Esophagus muscularis mucosa (tissue), 4 donors: ENCODE measurements around the gene CEACAM1. TPM values are rescaled to one million over a fixed set of nuclear protein-coding genes. Genes with fewer than 3 reads are reported as not detected.

Experiments
- DNase-seq: peaks from one replicate; pipeline ENCODE4 v3.0.0-alpha.2; 2017; ENCODE audit errors: extremely low spot score
- H3K27ac ChIP-seq, 4 donors: fragments of 200-600 bp; sonication (generic); replicated peaks in 1 of 4; 1 replicate in 3 of 4; 2 replicates in 1 of 4; pipeline ENCODE4 v1.5.1; 2016 to 2019; ENCODE audit warnings: mild to moderate bottlenecking in 1 of 4
- H3K27me3 ChIP-seq, 4 donors: fragments of 200-600 bp; sonication (generic); one replicate each; pipeline versions ENCODE4 v1.5.1 to v1.6.0; 2016 to 2019
- H3K36me3 ChIP-seq, 4 donors: fragments of 200-600 bp; sonication (generic); one replicate each; pipeline ENCODE4 v1.5.1; 2016 to 2019
- H3K4me1 ChIP-seq, 4 donors: fragments of 200-600 bp; sonication (generic); one replicate each; pipeline ENCODE4 v1.5.1; 2016 to 2019
- H3K4me3 ChIP-seq, 4 donors: fragments of 200-600 bp; sonication (generic); 1 replicate in 2 of 4; 2 replicates in 2 of 4; pipeline ENCODE4 v1.5.1; 2016 to 2019; ENCODE audit warnings: mild to moderate bottlenecking in 4 of 4, moderate library complexity in 1 of 4
- H3K9me3 ChIP-seq, 4 donors: fragments of 200-600 bp; sonication (generic); 1 replicate in 3 of 4; 2 replicates in 1 of 4; pipeline ENCODE4 v1.5.1; 2016 to 2019
- EP300 ChIP-seq: sonication (generic); formaldehyde crosslinking; IDR thresholded peaks from one replicate; pipeline ENCODE4 v1.6.1; 2017; ENCODE audit warnings: antibody characterized with exemption
- POLR2A ChIP-seq: fragments of 450-650 bp; IDR thresholded peaks from one replicate; pipeline ENCODE4 v1.6.1; 2017; ENCODE audit warnings: antibody characterized with exemption, moderate library complexity, mild to moderate bottlenecking, low read depth
- POLR2AphosphoS5 ChIP-seq, 2 donors: sonication (generic); formaldehyde crosslinking; IDR thresholded peaks; one replicate each; pipeline ENCODE4 v1.6.1; 2017; ENCODE audit warnings: antibody characterized with exemption in 2 of 2
- WGBS: methylation state at CpG from one replicate; pipeline ENCODE4 v1.1.5; 2018; 5-methylcytosine and 5-hydroxymethylcytosine counted together
- intact Hi-C: fragments of 100-400 bp; cut with DNase I; formaldehyde crosslinking; loops from one replicate; pipeline ENCODE4 v1.15.1; 2023
- total RNA-seq, 4 donors: library from RNA; depleted of rRNA; stranded (reverse); fragments of >200 nt; gene quantifications; one replicate each; pipeline versions ENCODE4 v1.1.0 to v1.2.1, GENCODE V29; 2016
- TF ChIP-seq, protein P1 (sequence below), 3 experiments: fragments of 200-600 bp in 2 of 3; fragments of 450-650 bp in 1 of 3; sonication (generic) in 2 of 3; IDR thresholded peaks; one replicate each; pipeline ENCODE4 v1.5.1; 2017 to 2019; ENCODE audit warnings: antibody characterized with exemption in 3 of 3, mild to moderate bottlenecking in 2 of 3, moderate library complexity in 1 of 3

CEACAM1 gene
- total RNA-seq, 4 donors from 2014 or later: 1.2 to 3.1 (median 1.7) TPM

DNA sequence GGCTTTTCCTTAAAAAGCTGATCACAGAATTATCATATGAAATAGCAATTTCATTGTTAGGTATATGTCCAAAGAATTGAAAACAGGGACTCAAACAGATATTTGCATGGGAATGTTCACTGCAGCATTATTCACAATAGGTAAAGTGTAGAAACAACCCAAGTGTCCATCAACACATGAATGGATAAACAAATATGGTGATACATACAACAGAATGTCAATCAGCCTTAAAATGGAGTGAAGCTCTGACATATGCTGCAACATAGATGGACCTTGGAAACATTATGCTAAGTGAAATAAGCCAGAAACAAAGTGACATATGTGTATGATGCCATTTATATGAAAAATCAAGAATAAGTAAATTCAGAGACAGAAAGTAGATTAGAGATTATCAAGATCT is 6.1 kb upstream of the CEACAM1 start:
- no peak overlapping the region for H3K27ac ChIP-seq
- H3K27me3 ChIP-seq: no peaks in the 10 kb centered on the region
- no peaks in the 10 kb centered on the region for H3K4me1 ChIP-seq
- no peak overlapping the region for H3K4me3 ChIP-seq
- no peak for TF ChIP-seq POLR2AphosphoS5 (IDR thresholded peaks at IDR 0.05)
- TF ChIP-seq, protein P1, sequence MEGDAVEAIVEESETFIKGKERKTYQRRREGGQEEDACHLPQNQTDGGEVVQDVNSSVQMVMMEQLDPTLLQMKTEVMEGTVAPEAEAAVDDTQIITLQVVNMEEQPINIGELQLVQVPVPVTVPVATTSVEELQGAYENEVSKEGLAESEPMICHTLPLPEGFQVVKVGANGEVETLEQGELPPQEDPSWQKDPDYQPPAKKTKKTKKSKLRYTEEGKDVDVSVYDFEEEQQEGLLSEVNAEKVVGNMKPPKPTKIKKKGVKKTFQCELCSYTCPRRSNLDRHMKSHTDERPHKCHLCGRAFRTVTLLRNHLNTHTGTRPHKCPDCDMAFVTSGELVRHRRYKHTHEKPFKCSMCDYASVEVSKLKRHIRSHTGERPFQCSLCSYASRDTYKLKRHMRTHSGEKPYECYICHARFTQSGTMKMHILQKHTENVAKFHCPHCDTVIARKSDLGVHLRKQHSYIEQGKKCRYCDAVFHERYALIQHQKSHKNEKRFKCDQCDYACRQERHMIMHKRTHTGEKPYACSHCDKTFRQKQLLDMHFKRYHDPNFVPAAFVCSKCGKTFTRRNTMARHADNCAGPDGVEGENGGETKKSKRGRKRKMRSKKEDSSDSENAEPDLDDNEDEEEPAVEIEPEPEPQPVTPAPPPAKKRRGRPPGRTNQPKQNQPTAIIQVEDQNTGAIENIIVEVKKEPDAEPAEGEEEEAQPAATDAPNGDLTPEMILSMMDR (IDR thresholded peaks at IDR 0.05): no peak
- TF ChIP-seq EP300: no peak
- no peak for TF ChIP-seq POLR2A
- no peaks in the 10 kb centered on the region for H3K36me3 ChIP-seq
- intact Hi-C loops: no loop called here
- H3K9me3 ChIP-seq: peaks cover 0 to 2% (median 0%) of the 10 kb centered on the region in 4 donors
- DNase-seq: no peak

DNA sequence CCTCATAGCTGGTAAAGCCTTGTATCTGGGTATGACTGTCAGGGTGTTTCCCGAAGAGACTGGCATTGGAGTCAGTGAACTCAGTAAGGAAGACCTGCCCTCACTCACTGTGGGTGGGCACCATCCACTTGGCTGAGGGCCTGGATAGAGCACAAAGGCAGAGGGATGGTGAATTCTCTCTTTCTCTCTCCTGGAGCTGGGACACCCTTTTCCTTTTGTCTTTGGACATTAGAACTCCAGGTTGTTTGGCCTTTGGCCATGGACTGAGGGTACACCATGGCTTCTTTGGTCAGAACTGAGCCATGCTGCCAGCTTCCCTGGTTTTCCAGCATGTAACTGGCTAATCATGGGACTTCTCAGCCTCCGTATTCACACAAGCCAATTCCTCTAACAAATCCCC is 4.6 kb upstream of the CEACAM1 start:
- no peak overlapping the region for H3K4me3 ChIP-seq
- TF ChIP-seq EP300: no peak
- TF ChIP-seq POLR2AphosphoS5 (IDR thresholded peaks at IDR 0.05): no peak
- TF ChIP-seq, protein P1 (IDR thresholded peaks at IDR 0.05): no peak
- no peak for TF ChIP-seq POLR2A
- H3K36me3 ChIP-seq: no peaks in the 10 kb centered on the region
- peaks cover 6 to 13% (median 12%) of the 10 kb centered on the region in 4 donors for H3K4me1 ChIP-seq
- 98% methylated on average over 2 of the region's 2 CpGs for WGBS
- no peak overlapping the region for H3K27ac ChIP-seq
- no peak for DNase-seq
- no peaks in the 10 kb centered on the region for H3K27me3 ChIP-seq
- no peaks in the 10 kb centered on the region for H3K9me3 ChIP-seq
- intact Hi-C loops: no loop called here

DNA sequence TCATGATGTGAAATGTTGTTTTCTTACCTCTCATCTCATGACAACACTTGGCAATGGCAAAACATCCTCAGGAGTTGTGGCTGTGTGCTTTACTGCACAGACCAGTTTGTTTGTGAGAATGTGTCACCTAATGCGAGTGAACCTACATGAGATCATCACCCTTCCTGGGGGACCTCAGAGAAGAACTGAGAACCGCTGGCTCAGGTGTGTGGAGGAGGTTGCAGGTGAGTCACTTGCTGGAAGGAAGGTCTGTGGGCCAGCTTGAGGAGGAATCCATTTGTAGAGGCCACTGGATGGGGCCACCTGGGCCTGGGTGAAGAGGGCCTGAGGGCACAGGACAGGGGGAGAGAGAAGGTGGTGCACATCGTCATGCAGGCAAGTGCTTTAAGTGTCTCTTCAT is 3.0 kb upstream of the CEACAM1 start:
- no peaks in the 10 kb centered on the region for H3K36me3 ChIP-seq
- H3K27ac ChIP-seq: no peak overlapping the region
- peaks cover 8 to 13% (median 12%) of the 10 kb centered on the region in 4 donors for H3K4me1 ChIP-seq
- H3K27me3 ChIP-seq: no peaks in the 10 kb centered on the region
- TF ChIP-seq, protein P1 (IDR thresholded peaks at IDR 0.05): no peak
- no peak for TF ChIP-seq EP300
- TF ChIP-seq POLR2A: no peak
- TF ChIP-seq POLR2AphosphoS5 (IDR thresholded peaks at IDR 0.05): no peak
- DNase-seq: no peak
- H3K9me3 ChIP-seq: no peaks in the 10 kb centered on the region
- intact Hi-C loops: no loop called here
- no peak overlapping the region for H3K4me3 ChIP-seq
- WGBS: 92% methylated on average over 3 of the region's 3 CpGs

DNA sequence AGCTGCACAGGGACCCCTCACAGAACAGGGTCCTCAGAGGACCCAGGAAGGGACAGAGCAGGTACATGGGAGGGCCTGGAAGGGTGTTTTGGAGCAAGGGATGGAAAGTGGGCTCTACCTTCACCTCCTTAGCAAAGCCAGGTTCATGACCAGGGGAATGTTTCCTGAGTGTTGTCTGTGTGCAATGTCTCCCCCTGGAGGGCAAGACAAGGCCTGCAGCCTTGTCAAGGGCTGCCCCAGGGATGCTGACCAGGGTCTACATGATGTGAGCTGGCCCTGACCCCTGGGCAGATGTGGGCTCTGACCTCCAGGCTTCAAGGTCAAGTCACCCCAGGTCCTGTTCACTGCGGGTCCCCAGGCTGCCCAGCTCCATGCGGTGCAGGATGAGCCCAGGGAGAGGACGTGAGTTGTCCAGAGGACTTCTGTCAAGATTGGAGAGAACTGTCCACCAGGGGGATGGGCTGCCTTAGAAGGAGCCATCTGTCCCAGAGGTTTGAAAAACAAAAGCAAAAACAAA is 1.0 kb upstream of the CEACAM1 start:
- Histone ChIP-seq H3K27ac (peak overlapping the region in 1 of 4 donors; percentile 39), H3K36me3 (no peaks in the 10 kb centered on the region), H3K4me1 (peaks cover 9 to 13% (median 12%) of the 10 kb centered on the region in 4 donors), H3K4me3 (no peak overlapping the region), H3K27me3 (no peaks in the 10 kb centered on the region), H3K9me3 (no peaks in the 10 kb centered on the region)
- DNase-seq: no peak
- intact Hi-C loops: loop anchor here (2.0 kb wide), 1 partner anchor 79 kb away; no protein-coding TSS in a partner anchor
- WGBS: 89% methylated on average over 3 of the region's 3 CpGs
- TF ChIP-seq POLR2A: no peak
- no peak for TF ChIP-seq EP300
- TF ChIP-seq, protein P1 (IDR thresholded peaks at IDR 0.05): peak; percentile 62 to 78 (median 65)
- TF ChIP-seq POLR2AphosphoS5 (IDR thresholded peaks at IDR 0.05): peak in 1 of 2 donors; percentile 13

DNA sequence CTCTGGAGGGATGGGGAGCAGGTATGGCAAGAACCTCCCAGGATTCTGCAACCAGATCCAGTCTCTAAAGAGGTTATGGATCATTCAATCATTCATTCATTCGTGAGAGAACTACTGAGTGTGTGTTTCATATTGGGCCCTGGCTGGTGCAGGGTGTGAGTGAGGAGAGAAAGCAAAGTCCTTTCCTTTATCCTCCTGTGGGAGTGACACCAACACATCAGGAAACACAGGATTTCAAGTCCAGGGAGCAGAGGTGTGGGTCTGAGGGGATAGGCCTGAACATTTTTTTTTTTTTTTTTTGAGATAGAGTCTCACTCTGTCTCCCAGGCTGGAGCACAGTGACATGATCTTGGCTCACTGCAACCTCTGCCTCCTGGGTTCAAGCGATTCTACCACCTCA is 3.3 kb downstream of the CEACAM1 start:
- Histone ChIP-seq H3K27ac (no peak overlapping the region), H3K36me3 (peaks cover 0 to 11% (median 3%) of the 10 kb centered on the region in 4 donors), H3K4me3 (no peak overlapping the region), H3K4me1 (peaks cover 9 to 13% (median 12%) of the 10 kb centered on the region in 4 donors), H3K9me3 (no peaks in the 10 kb centered on the region), H3K27me3 (no peaks in the 10 kb centered on the region)
- DNase-seq: no peak
- 80% methylated on average over 2 of the region's 2 CpGs for WGBS
- no peak for TF ChIP-seq POLR2AphosphoS5 (IDR thresholded peaks at IDR 0.05)
- no peak for TF ChIP-seq EP300
- TF ChIP-seq, protein P1 (IDR thresholded peaks at IDR 0.05): no peak
- TF ChIP-seq POLR2A: no peak
- intact Hi-C loops: no loop called here
